ENCODE results near the gene RBM23. TPM values are rescaled to one million over a fixed set of nuclear protein-coding genes. Genes with fewer than 3 reads are reported as not detected.
"Not testable (repeated sequence)": the region's sequence is repeated elsewhere in the genome, so short reads cannot be mapped to it uniquely, and the experiment has no call there.

Gene RBM23
- total RNA-seq, 1 donor from 2014 or later = 170 TPM

GRCh38 chr14:22856428-22856827, 62.5 kb downstream of the RBM23 start:
- Histone ChIP-seq H2AFZ (replicated peaks) (no peak overlapping the region), H3F3A (ENCODE audit: low read depth) (no peaks in the 10 kb centered on the region), H3K4me3 (no peak overlapping the region), H4K20me1 (ENCODE audit: low read depth) (no peaks in the 10 kb centered on the region), H3K4me1 (no peaks in the 10 kb centered on the region), H3K27ac (no peak overlapping the region), H3K9ac (no peak overlapping the region), H3K4me2 (no peak overlapping the region), H3K79me2 (ENCODE audit: low read depth) (no peaks in the 10 kb centered on the region), H3K36me3 (no peaks in the 10 kb centered on the region), H3K9me3 (ENCODE audit: low read depth) (no peaks in the 10 kb centered on the region), H3K27me3 (no peaks in the 10 kb centered on the region)
- no peak overlapping the region for H3K27ac Mint-ChIP-seq
- H3K4me1 Mint-ChIP-seq = peaks cover 6% of the 10 kb centered on the region
- DNase-seq (ENCODE audit: low spot score) = no peak
- peaks cover 2% of the 10 kb centered on the region for H3K9me3 Mint-ChIP-seq
- H3K36me3 Mint-ChIP-seq = no peaks in the 10 kb centered on the region
- no peak overlapping the region for H3K4me3 Mint-ChIP-seq
- peaks cover 2% of the 10 kb centered on the region for H3K27me3 Mint-ChIP-seq (ENCODE audit: insufficient read depth, low read depth)
- TF ChIP-seq, protein P1, sequence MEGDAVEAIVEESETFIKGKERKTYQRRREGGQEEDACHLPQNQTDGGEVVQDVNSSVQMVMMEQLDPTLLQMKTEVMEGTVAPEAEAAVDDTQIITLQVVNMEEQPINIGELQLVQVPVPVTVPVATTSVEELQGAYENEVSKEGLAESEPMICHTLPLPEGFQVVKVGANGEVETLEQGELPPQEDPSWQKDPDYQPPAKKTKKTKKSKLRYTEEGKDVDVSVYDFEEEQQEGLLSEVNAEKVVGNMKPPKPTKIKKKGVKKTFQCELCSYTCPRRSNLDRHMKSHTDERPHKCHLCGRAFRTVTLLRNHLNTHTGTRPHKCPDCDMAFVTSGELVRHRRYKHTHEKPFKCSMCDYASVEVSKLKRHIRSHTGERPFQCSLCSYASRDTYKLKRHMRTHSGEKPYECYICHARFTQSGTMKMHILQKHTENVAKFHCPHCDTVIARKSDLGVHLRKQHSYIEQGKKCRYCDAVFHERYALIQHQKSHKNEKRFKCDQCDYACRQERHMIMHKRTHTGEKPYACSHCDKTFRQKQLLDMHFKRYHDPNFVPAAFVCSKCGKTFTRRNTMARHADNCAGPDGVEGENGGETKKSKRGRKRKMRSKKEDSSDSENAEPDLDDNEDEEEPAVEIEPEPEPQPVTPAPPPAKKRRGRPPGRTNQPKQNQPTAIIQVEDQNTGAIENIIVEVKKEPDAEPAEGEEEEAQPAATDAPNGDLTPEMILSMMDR (IDR thresholded peaks at IDR 0.05) = no peak
- TF ChIP-seq EZH2phosphoT487 (IDR thresholded peaks at IDR 0.05) (no peak), EZH2 (IDR thresholded peaks at IDR 0.05) (no peak)

GRCh38 chr14:22854963-22855724, 63.8 kb downstream of the RBM23 start:
- H3K27ac Mint-ChIP-seq = no peak overlapping the region
- H3K27me3 Mint-ChIP-seq (ENCODE audit: insufficient read depth, low read depth) = peaks cover 2% of the 10 kb centered on the region
- H3K4me1 ChIP-seq = no peaks in the 10 kb centered on the region

DNA sequence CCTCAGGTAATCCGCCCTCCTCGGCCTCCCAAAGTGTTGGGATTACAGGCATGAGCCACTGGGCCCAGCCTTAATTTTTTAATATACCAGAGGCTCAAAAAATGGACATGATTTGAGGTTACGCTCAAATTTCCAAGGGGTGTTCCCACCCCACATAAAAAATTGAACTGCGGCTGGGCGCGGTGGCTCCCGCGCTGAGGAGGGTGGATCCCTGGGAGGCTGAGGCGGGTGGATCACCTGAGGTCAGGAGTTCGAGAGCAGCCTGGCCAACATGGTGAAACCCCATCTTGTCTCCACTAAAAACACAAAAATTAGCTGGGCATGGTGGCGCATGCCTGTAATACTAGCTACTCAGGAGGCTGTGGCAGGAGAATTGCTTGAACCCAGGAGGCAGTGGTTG, 64.7 kb downstream of the RBM23 start:
- H3K4me1 ChIP-seq; H3K27ac Mint-ChIP-seq; H3K4me3 Mint-ChIP-seq; H3K36me3 ChIP-seq; H3K27me3 Mint-ChIP-seq (ENCODE audit: insufficient read depth, low read depth); H3K79me2 ChIP-seq (ENCODE audit: low read depth); H3K4me3 ChIP-seq; H3K9me3 ChIP-seq (ENCODE audit: low read depth); H3K9ac ChIP-seq; H3K4me1 Mint-ChIP-seq; H2AFZ ChIP-seq (replicated peaks); H3K27me3 ChIP-seq; H3K27ac ChIP-seq; H3K4me2 ChIP-seq; DNase-seq (ENCODE audit: low spot score); H3K9me3 Mint-ChIP-seq; H4K20me1 ChIP-seq (ENCODE audit: low read depth); H3K36me3 Mint-ChIP-seq; H3F3A ChIP-seq (ENCODE audit: low read depth): not testable (repeated sequence)

More at GRCh38 chr14:22854963-22855724, 63.8 kb downstream of the RBM23 start:
- no peaks in the 10 kb centered on the region for H3K9me3 ChIP-seq (ENCODE audit: low read depth)
- Mint-ChIP-seq H3K9me3 (no peaks in the 10 kb centered on the region), H3K4me3 (no peak overlapping the region), H3K36me3 (no peaks in the 10 kb centered on the region), H3K4me1 (peaks cover 6% of the 10 kb centered on the region)
- no peak for DNase-seq (ENCODE audit: low spot score)
- H2AFZ ChIP-seq (replicated peaks) = no peak overlapping the region
- H3F3A ChIP-seq (ENCODE audit: low read depth) = no peaks in the 10 kb centered on the region
- no peak overlapping the region for H3K9ac ChIP-seq
- H3K4me3 ChIP-seq = no peak overlapping the region
- no peak overlapping the region for H3K27ac ChIP-seq
- H3K27me3 ChIP-seq = no peaks in the 10 kb centered on the region
- no peak for TF ChIP-seq EZH2phosphoT487 (IDR thresholded peaks at IDR 0.05)
- TF ChIP-seq, protein P1 (IDR thresholded peaks at IDR 0.05) = no peak
- no peak for TF ChIP-seq EZH2 (IDR thresholded peaks at IDR 0.05)
- H3K79me2 ChIP-seq (ENCODE audit: low read depth) = no peaks in the 10 kb centered on the region
- H3K4me2 ChIP-seq = no peak overlapping the region
- H3K36me3 ChIP-seq = no peaks in the 10 kb centered on the region
- no peaks in the 10 kb centered on the region for H4K20me1 ChIP-seq (ENCODE audit: low read depth)
